MM.1S (cell line): Measurements from ENCODE around the gene BLOC1S1.

Experiments
- DNase-seq: peaks from one replicate; pipeline ENCODE4 v3.0.0-alpha.2; 2015
- H2AFZ ChIP-seq: fragments of 300-600 bp; sonication (generic); 2 replicates; pipeline ENCODE4 v1.6.0; 2016; ENCODE audit warnings: antibody characterized with exemption, low read length
- H3F3A ChIP-seq: fragments of 300-600 bp; sonication (generic); 2 replicates; pipeline ENCODE4 v1.6.1; 2016; ENCODE audit warnings: mild to moderate bottlenecking, antibody characterized with exemption, low read length, moderate library complexity, mixed read lengths; ENCODE audit not compliant: insufficient read depth
- H3K27ac ChIP-seq: fragments of 300-600 bp; sonication (generic); 2 replicates; pipeline ENCODE4 v1.5.1; 2016; ENCODE audit warnings: mild to moderate bottlenecking, low read length
- H3K27me3 ChIP-seq: fragments of 300-600 bp; sonication (generic); replicated peaks from 2 replicates; pipeline ENCODE4 v1.6.0; 2016; ENCODE audit warnings: low read length; ENCODE audit not compliant: insufficient read depth
- H3K36me3 ChIP-seq: fragments of 300-600 bp; sonication (generic); replicated peaks from 2 replicates; pipeline ENCODE4 v1.6.1; 2016; ENCODE audit warnings: mild to moderate bottlenecking, low read length, mixed read lengths; ENCODE audit not compliant: insufficient read depth
- H3K4me1 ChIP-seq: fragments of 300-600 bp; sonication (generic); 2 replicates; pipeline ENCODE4 v1.6.1; 2016; ENCODE audit warnings: low read length, mixed read lengths
- H3K4me2 ChIP-seq: fragments of 300-600 bp; sonication (generic); 2 replicates; pipeline ENCODE4 v1.6.0; 2016; ENCODE audit warnings: low read depth, low read length
- H3K4me3 ChIP-seq: fragments of 300-600 bp; sonication (generic); 2 replicates; pipeline ENCODE4 v1.5.1; 2016; ENCODE audit warnings: low read length, mixed read lengths
- H3K79me2 ChIP-seq: fragments of 300-600 bp; sonication (generic); 2 replicates; pipeline ENCODE4 v1.6.1; 2016; ENCODE audit warnings: mixed run types, low read length, mixed read lengths
- H3K9ac ChIP-seq: fragments of 300-600 bp; sonication (generic); 2 replicates; pipeline ENCODE4 v1.6.1; 2016; ENCODE audit warnings: low read length, mixed read lengths
- H3K9me2 ChIP-seq: fragments of 300-600 bp; sonication (generic); replicated peaks from 2 replicates; pipeline ENCODE4 v1.6.1; 2016; ENCODE audit warnings: mild to moderate bottlenecking, low read length, mixed read lengths; ENCODE audit not compliant: insufficient read depth
- H3K9me3 ChIP-seq: fragments of 300-600 bp; sonication (generic); replicated peaks from 2 replicates; pipeline ENCODE4 v1.6.1; 2016; ENCODE audit warnings: mild to moderate bottlenecking, low read length, mixed read lengths; ENCODE audit not compliant: insufficient read depth
- H4K20me1 ChIP-seq: fragments of 300-600 bp; sonication (generic); 2 replicates; pipeline ENCODE4 v1.6.1; 2016; ENCODE audit warnings: mild to moderate bottlenecking, low read length, moderate library complexity, mixed read lengths; ENCODE audit not compliant: insufficient read depth
- CTCF ChIP-seq: fragments of 300-600 bp; sonication (generic); IDR thresholded peaks from 2 replicates; pipeline ENCODE4 v1.5.1; 2016; ENCODE audit warnings: antibody characterized with exemption, low read length, mixed read lengths
- EZH2 ChIP-seq: fragments of 300-600 bp; sonication (generic); optimal IDR thresholded peaks from 2 replicates; pipeline ENCODE3; 2017; ENCODE audit warnings: low read depth, mild to moderate bottlenecking, antibody characterized with exemption, low read length, mixed read lengths
- EZH2phosphoT487 ChIP-seq: fragments of 300-600 bp; sonication (generic); IDR thresholded peaks from 2 replicates; pipeline ENCODE4 v1.6.1; 2018; ENCODE audit warnings: antibody characterized with exemption, low read length

Gene BLOC1S1

GRCh38 chr12:55694188-55694515, 21.7 kb upstream of the BLOC1S1 start:
- Histone ChIP-seq H3K27me3 (no peaks in the 10 kb centered on the region; the same call in 1 of the 2 replicates), H3K4me2 (no peak overlapping the region), H3K27ac (no peak overlapping the region), H3F3A (no peaks in the 10 kb centered on the region), H3K9me3 (no peaks in the 10 kb centered on the region), H3K4me3 (no peak overlapping the region), H3K9me2 (no peaks in the 10 kb centered on the region), H2AFZ (no peak overlapping the region), H3K9ac (no peak overlapping the region), H4K20me1 (no peaks in the 10 kb centered on the region), H3K79me2 (no peaks in the 10 kb centered on the region), H3K36me3 (no peaks in the 10 kb centered on the region), H3K4me1 (no peaks in the 10 kb centered on the region)
- no peak for TF ChIP-seq EZH2phosphoT487
- TF ChIP-seq CTCF, result no peak
- no peak for TF ChIP-seq EZH2
- no peak for DNase-seq

- H3K27ac ChIP-seq, result no peak overlapping the region
- no peak overlapping the region for H3K9ac ChIP-seq
- H3K4me2 ChIP-seq, result no peak overlapping the region
- H3K4me1 ChIP-seq, result no peaks in the 10 kb centered on the region
- no peaks in the 10 kb centered on the region for H3K79me2 ChIP-seq
- H3K9me2 ChIP-seq, result no peaks in the 10 kb centered on the region
- no peaks in the 10 kb centered on the region; the same call in 1 of the 2 replicates for H3K27me3 ChIP-seq
- no peak overlapping the region for H3K4me3 ChIP-seq
- H3K9me3 ChIP-seq, result no peaks in the 10 kb centered on the region
- H3K36me3 ChIP-seq, result no peaks in the 10 kb centered on the region
- H4K20me1 ChIP-seq, result no peaks in the 10 kb centered on the region
- DNase-seq, result no peak
- H2AFZ ChIP-seq, result no peak overlapping the region
- TF ChIP-seq EZH2 (no peak), CTCF (no peak), EZH2phosphoT487 (no peak)
- no peaks in the 10 kb centered on the region for H3F3A ChIP-seq
Observed at GRCh38 chr12:55694651-55695050, 21.2 kb upstream of the BLOC1S1 start.

GRCh38 chr12:55695349-55695748, 20.5 kb upstream of the BLOC1S1 start:
- H3F3A ChIP-seq, result no peaks in the 10 kb centered on the region
- no peaks in the 10 kb centered on the region for H3K9me2 ChIP-seq
- no peak overlapping the region for H3K9ac ChIP-seq

More at GRCh38 chr12:55695349-55695748, 20.5 kb upstream of the BLOC1S1 start:
- no peak for DNase-seq
- H3K4me2 ChIP-seq, result no peak overlapping the region
- no peaks in the 10 kb centered on the region for H3K36me3 ChIP-seq
- H4K20me1 ChIP-seq, result no peaks in the 10 kb centered on the region
- H3K9me3 ChIP-seq, result no peaks in the 10 kb centered on the region
- H3K4me3 ChIP-seq, result no peak overlapping the region
- no peak overlapping the region for H2AFZ ChIP-seq
- no peak overlapping the region for H3K27ac ChIP-seq
- no peaks in the 10 kb centered on the region for H3K79me2 ChIP-seq
- H3K4me1 ChIP-seq, result no peaks in the 10 kb centered on the region
- TF ChIP-seq EZH2, result no peak
- no peak for TF ChIP-seq EZH2phosphoT487
- TF ChIP-seq CTCF, result no peak
- no peaks in the 10 kb centered on the region; the same call in 1 of the 2 replicates for H3K27me3 ChIP-seq
